IPS DF 6.9 (cell line): ENCODE measurements around the gene LRRC7.
"Not testable (repeated sequence)": the region's sequence is repeated elsewhere in the genome, so short reads cannot be mapped to it uniquely, and the experiment has no call there.

ENCODE experiments used
- DNase-seq: peaks from one replicate; pipeline ENCODE4 v3.0.0-alpha.2; 2013; ENCODE audit warnings: low read depth, low spot score
- H3K27ac ChIP-seq: one replicate; pipeline ENCODE4 v1.5.1; 2013; ENCODE audit warnings: low read length, control low read depth
- H3K27me3 ChIP-seq: 2 replicates; pipeline ENCODE4 v1.6.1; 2013; ENCODE audit warnings: mild to moderate bottlenecking, low read length; ENCODE audit not compliant: control insufficient read depth, insufficient read depth
- H3K36me3 ChIP-seq: 2 replicates; pipeline ENCODE4 v1.6.1; 2013; ENCODE audit warnings: low read length; ENCODE audit not compliant: control insufficient read depth, insufficient read depth
- H3K4me1 ChIP-seq: 2 replicates; pipeline ENCODE4 v1.6.1; 2013; ENCODE audit warnings: low read length; ENCODE audit not compliant: control insufficient read depth, insufficient read depth
- H3K4me3 ChIP-seq: 2 replicates; pipeline ENCODE4 v1.5.1; 2013; ENCODE audit warnings: mild to moderate bottlenecking, low read length
- H3K9me3 ChIP-seq: 2 replicates; pipeline ENCODE4 v1.6.1; 2013; ENCODE audit warnings: low read length, inconsistent platforms; ENCODE audit not compliant: control insufficient read depth, insufficient read depth
- WGBS: extraction: QIAGEN DNeasy Blood & Tissue Kit; methylation state at CpG from one replicate; pipeline ENCODE4 v1.1.7; 2013; ENCODE audit warnings: mixed read lengths, missing lambda C conversion rate; ENCODE audit not compliant: insufficient read length, insufficient coverage; 5-methylcytosine and 5-hydroxymethylcytosine counted together

LRRC7 gene

GRCh38 chr1:70044832-70045231 is 477.1 kb downstream of the LRRC7 start:
- DNase-seq, result no peak

GRCh38 chr1:70045581-70045980 is 477.9 kb downstream of the LRRC7 start:
- H3K4me3 ChIP-seq, H3K27me3 ChIP-seq, H3K27ac ChIP-seq, H3K36me3 ChIP-seq, H3K9me3 ChIP-seq, H3K4me1 ChIP-seq, DNase-seq: not testable (repeated sequence)
- no CpG with 5 or more reads among the region's 1 CpG for WGBS

More at GRCh38 chr1:70044832-70045231, 477.1 kb downstream of the LRRC7 start:
- Histone ChIP-seq H3K4me1 (no peaks in the 10 kb centered on the region), H3K27ac (no peak overlapping the region), H3K9me3 (no peaks in the 10 kb centered on the region), H3K4me3 (no peak overlapping the region), H3K27me3 (no peaks in the 10 kb centered on the region), H3K36me3 (no peaks in the 10 kb centered on the region)
- no CpG with 5 or more reads among the region's 2 CpGs for WGBS

GRCh38 chr1:70048336-70049094 is 480.8 kb downstream of the LRRC7 start:
- no CpG with 5 or more reads among the region's 1 CpG for WGBS
- no peaks in the 10 kb centered on the region for H3K4me1 ChIP-seq
- no peak overlapping the region for H3K4me3 ChIP-seq
- DNase-seq, result no peak
- H3K9me3 ChIP-seq, result no peaks in the 10 kb centered on the region
- no peaks in the 10 kb centered on the region for H3K27me3 ChIP-seq
- no peaks in the 10 kb centered on the region for H3K36me3 ChIP-seq
- no peak overlapping the region for H3K27ac ChIP-seq

GRCh38 chr1:70051926-70052325 is 484.2 kb downstream of the LRRC7 start:
- no peak for DNase-seq
- no peak overlapping the region for H3K4me3 ChIP-seq
- H3K4me1 ChIP-seq, result no peaks in the 10 kb centered on the region
- H3K27ac ChIP-seq, result no peak overlapping the region
- H3K9me3 ChIP-seq, result no peaks in the 10 kb centered on the region
- no peaks in the 10 kb centered on the region for H3K36me3 ChIP-seq
- WGBS, result no CpG with 5 or more reads among the region's 1 CpG
- no peaks in the 10 kb centered on the region for H3K27me3 ChIP-seq

- no peak for DNase-seq
- no peaks in the 10 kb centered on the region for H3K4me1 ChIP-seq
- H3K27ac ChIP-seq, result no peak overlapping the region
- H3K9me3 ChIP-seq, result no peaks in the 10 kb centered on the region
- no peak overlapping the region for H3K4me3 ChIP-seq
- no peaks in the 10 kb centered on the region for H3K27me3 ChIP-seq
- no peaks in the 10 kb centered on the region for H3K36me3 ChIP-seq
Observed at GRCh38 chr1:70057500-70057899, 489.8 kb downstream of the LRRC7 start.

GRCh38 chr1:70061231-70061630 is 493.5 kb downstream of the LRRC7 start:
- Histone ChIP-seq H3K9me3 (no peaks in the 10 kb centered on the region), H3K4me3 (no peak overlapping the region), H3K27ac (no peak overlapping the region), H3K4me1 (no peaks in the 10 kb centered on the region), H3K27me3 (no peaks in the 10 kb centered on the region), H3K36me3 (no peaks in the 10 kb centered on the region)
- DNase-seq, result no peak

- no peaks in the 10 kb centered on the region for H3K9me3 ChIP-seq
- H3K4me1 ChIP-seq, result no peaks in the 10 kb centered on the region
Observed at GRCh38 chr1:70063861-70064260, 496.1 kb downstream of the LRRC7 start.

GRCh38 chr1:70066711-70067110 is 499.0 kb downstream of the LRRC7 start:
- H3K9me3 ChIP-seq, result no peaks in the 10 kb centered on the region
- no peaks in the 10 kb centered on the region for H3K27me3 ChIP-seq
- H3K36me3 ChIP-seq, result no peaks in the 10 kb centered on the region
- no peak for DNase-seq
- no peak overlapping the region for H3K27ac ChIP-seq
- whole genome bisulfite sequencing, result no CpG with 5 or more reads among the region's 2 CpGs
- no peaks in the 10 kb centered on the region for H3K4me1 ChIP-seq
- no peak overlapping the region for H3K4me3 ChIP-seq

More at GRCh38 chr1:70063861-70064260, 496.1 kb downstream of the LRRC7 start:
- H3K27ac ChIP-seq, result no peak overlapping the region
- H3K4me3 ChIP-seq, result no peak overlapping the region
- H3K36me3 ChIP-seq, result no peaks in the 10 kb centered on the region
- H3K27me3 ChIP-seq, result no peaks in the 10 kb centered on the region
- no peak for DNase-seq

GRCh38 chr1:70071601-70072000 is 503.9 kb downstream of the LRRC7 start:
- H3K27me3 ChIP-seq, result no peaks in the 10 kb centered on the region
- 100% methylated on average over 1 of the region's 4 CpGs for WGBS
- no peak for DNase-seq
- H3K36me3 ChIP-seq, result no peaks in the 10 kb centered on the region
- no peak overlapping the region for H3K27ac ChIP-seq
- H3K9me3 ChIP-seq, result no peaks in the 10 kb centered on the region
- no peak overlapping the region for H3K4me3 ChIP-seq
- H3K4me1 ChIP-seq, result no peaks in the 10 kb centered on the region

GRCh38 chr1:70072231-70072751 is 504.6 kb downstream of the LRRC7 start:
- Histone ChIP-seq H3K27ac (no peak overlapping the region), H3K36me3 (no peaks in the 10 kb centered on the region), H3K27me3 (no peaks in the 10 kb centered on the region), H3K9me3 (no peaks in the 10 kb centered on the region), H3K4me1 (no peaks in the 10 kb centered on the region), H3K4me3 (no peak overlapping the region)
- DNase-seq, result no peak

GRCh38 chr1:70075761-70076160 is 508.0 kb downstream of the LRRC7 start:
- Histone ChIP-seq H3K4me1 (no peaks in the 10 kb centered on the region), H3K36me3 (no peaks in the 10 kb centered on the region), H3K27me3 (no peaks in the 10 kb centered on the region), H3K4me3 (no peak overlapping the region), H3K27ac (no peak overlapping the region), H3K9me3 (no peaks in the 10 kb centered on the region)
- no peak for DNase-seq
- no CpG with 5 or more reads among the region's 7 CpGs for WGBS
